HG02623 (cell line): ENCODE measurements around the gene CTNNA2.
"Not testable (repeated sequence)": the region's sequence is repeated elsewhere in the genome, so short reads cannot be mapped to it uniquely, and the experiment has no call there.

Experiments used
- ATAC-seq: cut with Tn5 transposase; IDR thresholded peaks from one replicate; pipeline ENCODE4 v1.9.1; 2021; ENCODE audit warnings: moderate library complexity; ENCODE audit not compliant: unreplicated experiment

Gene CTNNA2

GRCh38 chr2:80168037-80168436, 655.2 kb downstream of the CTNNA2 start:
- no peak for ATAC-seq

- ATAC-seq: no peak
Measured at GRCh38 chr2:80168801-80169200, 656.0 kb downstream of the CTNNA2 start.

GRCh38 chr2:80169811-80170594, 657.2 kb downstream of the CTNNA2 start:
- ATAC-seq: no peak

GRCh38 chr2:80185091-80185490, 672.2 kb downstream of the CTNNA2 start:
- ATAC-seq: no peak

GRCh38 chr2:80186262-80186661, 673.4 kb downstream of the CTNNA2 start:
- no peak for ATAC-seq

GRCh38 chr2:80187156-80187555, 674.3 kb downstream of the CTNNA2 start:
- no peak for ATAC-seq

- no peak for ATAC-seq
Measured at GRCh38 chr2:80190166-80190565, 677.3 kb downstream of the CTNNA2 start.

- ATAC-seq: no peak
Measured at GRCh38 chr2:80193566-80193965, 680.7 kb downstream of the CTNNA2 start.

- ATAC-seq: no peak
Measured at GRCh38 chr2:80195034-80195433, 682.2 kb downstream of the CTNNA2 start.

GRCh38 chr2:80198042-80198441, 685.2 kb downstream of the CTNNA2 start:
- ATAC-seq: no peak

GRCh38 chr2:80199504-80199903, 686.7 kb downstream of the CTNNA2 start:
- ATAC-seq: no peak

- not testable (repeated sequence) for ATAC-seq
Measured at GRCh38 chr2:80203929-80204328, 691.1 kb downstream of the CTNNA2 start.

- no peak for ATAC-seq
Measured at GRCh38 chr2:80205498-80205897, 692.6 kb downstream of the CTNNA2 start.

- ATAC-seq: no peak
Measured at GRCh38 chr2:80209458-80209857, 696.6 kb downstream of the CTNNA2 start.

- no peak for ATAC-seq
Measured at GRCh38 chr2:80217446-80217845, 704.6 kb downstream of the CTNNA2 start.

GRCh38 chr2:80222644-80223043, 709.8 kb downstream of the CTNNA2 start:
- ATAC-seq: no peak

GRCh38 chr2:80231421-80231820, 718.6 kb downstream of the CTNNA2 start:
- ATAC-seq: no peak

- ATAC-seq: no peak
Measured at GRCh38 chr2:80233333-80233732, 720.5 kb downstream of the CTNNA2 start.

GRCh38 chr2:80238692-80239469, 726.0 kb downstream of the CTNNA2 start:
- no peak for ATAC-seq

GRCh38 chr2:80242355-80242910, 729.6 kb downstream of the CTNNA2 start:
- ATAC-seq: no peak

- no peak for ATAC-seq
Measured at GRCh38 chr2:80244905-80245584, 732.2 kb downstream of the CTNNA2 start.
